ENCODE data around the gene CDX1. TPM values are rescaled to one million over a fixed set of nuclear protein-coding genes. Genes with fewer than 3 reads are reported as not detected.

Gene CDX1
- total and polyA plus RNA-seq, 2 experiments from 2014 or later, result 43.3 to 54.6 TPM

DNA sequence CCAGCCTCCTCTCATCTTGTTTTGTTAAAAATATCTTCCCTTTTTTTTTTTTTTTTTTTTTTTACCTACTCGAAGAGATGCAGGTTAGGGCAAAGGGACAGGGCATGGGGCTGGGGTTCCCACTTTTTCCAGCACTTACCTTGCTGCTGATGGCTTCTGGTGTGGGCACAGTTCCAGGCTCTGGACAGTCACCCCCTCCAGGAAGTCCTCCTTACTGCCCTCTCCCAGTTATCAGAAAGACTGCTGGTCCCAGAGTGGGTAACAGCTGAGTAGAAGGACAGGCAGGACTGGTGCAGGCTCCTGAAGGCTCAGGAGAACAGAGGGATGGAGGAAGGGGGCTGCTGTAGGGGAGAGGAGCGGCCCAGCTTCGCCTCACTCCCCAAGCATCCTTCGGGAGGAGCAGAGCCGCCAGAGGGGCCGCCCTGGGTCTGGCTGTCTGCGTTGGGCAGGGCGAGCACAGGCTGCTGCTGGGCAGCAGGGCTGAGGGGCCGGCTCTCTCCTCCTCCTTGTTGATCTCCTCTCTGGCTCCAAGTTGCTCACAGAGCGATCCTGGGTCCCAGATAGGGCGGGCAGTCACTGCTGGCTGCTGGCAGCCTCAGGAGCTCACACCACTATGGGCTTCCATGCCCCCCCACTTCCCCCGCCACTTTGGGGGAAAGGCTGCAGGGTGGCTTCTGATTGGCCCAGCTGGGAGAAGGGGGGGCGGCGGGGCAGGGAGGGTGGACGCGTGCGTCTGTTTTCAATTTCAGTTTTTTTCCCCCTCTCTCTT is 11.1 kb upstream of the CDX1 start, which contains the start of gene PDGFRB:
Gene PDGFRB, minus strand, starts transcription at position 588 of the 769 bp plus-strand sequence. CDS start 18,798 bp downstream, outside the sequence.
- Histone ChIP-seq H3K9me3 (ENCODE audit: low read depth) (no peaks in the 10 kb centered on the region), H3K27ac (peak within 1 kb of the TSS; percentile 97), H3K36me3 (replicated peaks; ENCODE audit: insufficient read depth, low read depth) (no peaks in the 10 kb centered on the region), H3K4me1 (ENCODE audit: insufficient read depth) (peaks cover 54% of the 10 kb centered on the region), H3K9me2 (replicated peaks; ENCODE audit: insufficient read depth) (no peaks in the 10 kb centered on the region), H3K4me2 (peak within 1 kb of the TSS; percentile 75), H4K20me1 (ENCODE audit: insufficient read depth, poor library complexity, severe bottlenecking) (peaks cover 3% of the 10 kb centered on the region), H3K79me2 (peaks cover 41% of the 10 kb centered on the region), H3K27me3 (no peaks in the 10 kb centered on the region), H2AFZ (no peak within 1 kb of the TSS), H3K4me3 (peak within 1 kb of the TSS; percentile 49)
- DNase-seq (ENCODE audit: low spot score), result peak; percentile 89
- 12% methylated on average over 11 of the region's 17 CpGs for WGBS (ENCODE audit: low lambda C conversion rate, missing lambda C conversion rate)
- TF ChIP-seq, protein P1, sequence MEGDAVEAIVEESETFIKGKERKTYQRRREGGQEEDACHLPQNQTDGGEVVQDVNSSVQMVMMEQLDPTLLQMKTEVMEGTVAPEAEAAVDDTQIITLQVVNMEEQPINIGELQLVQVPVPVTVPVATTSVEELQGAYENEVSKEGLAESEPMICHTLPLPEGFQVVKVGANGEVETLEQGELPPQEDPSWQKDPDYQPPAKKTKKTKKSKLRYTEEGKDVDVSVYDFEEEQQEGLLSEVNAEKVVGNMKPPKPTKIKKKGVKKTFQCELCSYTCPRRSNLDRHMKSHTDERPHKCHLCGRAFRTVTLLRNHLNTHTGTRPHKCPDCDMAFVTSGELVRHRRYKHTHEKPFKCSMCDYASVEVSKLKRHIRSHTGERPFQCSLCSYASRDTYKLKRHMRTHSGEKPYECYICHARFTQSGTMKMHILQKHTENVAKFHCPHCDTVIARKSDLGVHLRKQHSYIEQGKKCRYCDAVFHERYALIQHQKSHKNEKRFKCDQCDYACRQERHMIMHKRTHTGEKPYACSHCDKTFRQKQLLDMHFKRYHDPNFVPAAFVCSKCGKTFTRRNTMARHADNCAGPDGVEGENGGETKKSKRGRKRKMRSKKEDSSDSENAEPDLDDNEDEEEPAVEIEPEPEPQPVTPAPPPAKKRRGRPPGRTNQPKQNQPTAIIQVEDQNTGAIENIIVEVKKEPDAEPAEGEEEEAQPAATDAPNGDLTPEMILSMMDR (IDR thresholded peaks at IDR 0.05; ENCODE audit: poor library complexity), result no peak
- no peak for TF ChIP-seq EZH2 (IDR thresholded peaks at IDR 0.05; ENCODE audit: borderline replicate concordance)
- no peak for TF ChIP-seq EZH2phosphoT487 (IDR thresholded peaks at IDR 0.05; ENCODE audit: low read depth, severe bottlenecking, unreplicated experiment)

DNA sequence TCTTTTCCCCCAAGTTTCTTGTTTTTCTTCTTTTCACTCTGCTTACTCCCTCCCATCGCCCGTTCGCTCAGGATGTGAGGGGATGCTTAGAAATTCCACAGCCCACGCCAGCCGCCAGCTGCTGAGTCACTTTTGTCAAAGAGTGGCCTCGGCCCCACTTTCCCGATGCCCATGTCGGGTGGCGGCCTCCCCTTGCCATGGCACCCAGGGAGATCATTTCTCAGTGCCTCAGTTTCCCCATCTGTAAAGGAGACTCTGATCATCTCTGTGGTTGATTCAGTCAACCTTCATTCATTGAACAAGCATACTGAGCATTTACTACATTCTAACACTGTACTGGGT is 10.6 kb upstream of the CDX1 start:
- 29% methylated on average over 9 of the region's 9 CpGs for WGBS (ENCODE audit: low lambda C conversion rate, missing lambda C conversion rate)
- Histone ChIP-seq H3K4me1 (ENCODE audit: insufficient read depth) (peaks cover 55% of the 10 kb centered on the region), H4K20me1 (ENCODE audit: insufficient read depth, poor library complexity, severe bottlenecking) (peaks cover 3% of the 10 kb centered on the region), H2AFZ (no peak overlapping the region), H3K79me2 (peaks cover 35% of the 10 kb centered on the region), H3K9me2 (replicated peaks; ENCODE audit: insufficient read depth) (no peaks in the 10 kb centered on the region), H3K27me3 (no peaks in the 10 kb centered on the region), H3K4me3 (no peak overlapping the region), H3K27ac (peak overlapping the region; percentile 97), H3K36me3 (replicated peaks; ENCODE audit: insufficient read depth, low read depth) (no peaks in the 10 kb centered on the region), H3K9me3 (ENCODE audit: low read depth) (no peaks in the 10 kb centered on the region), H3K4me2 (peak overlapping the region; percentile 75)
- DNase-seq (ENCODE audit: low spot score), result no peak
- TF ChIP-seq EZH2 (IDR thresholded peaks at IDR 0.05; ENCODE audit: borderline replicate concordance) (no peak), EZH2phosphoT487 (IDR thresholded peaks at IDR 0.05; ENCODE audit: low read depth, severe bottlenecking, unreplicated experiment) (no peak)
- TF ChIP-seq, protein P1 (IDR thresholded peaks at IDR 0.05; ENCODE audit: poor library complexity), result no peak

DNA sequence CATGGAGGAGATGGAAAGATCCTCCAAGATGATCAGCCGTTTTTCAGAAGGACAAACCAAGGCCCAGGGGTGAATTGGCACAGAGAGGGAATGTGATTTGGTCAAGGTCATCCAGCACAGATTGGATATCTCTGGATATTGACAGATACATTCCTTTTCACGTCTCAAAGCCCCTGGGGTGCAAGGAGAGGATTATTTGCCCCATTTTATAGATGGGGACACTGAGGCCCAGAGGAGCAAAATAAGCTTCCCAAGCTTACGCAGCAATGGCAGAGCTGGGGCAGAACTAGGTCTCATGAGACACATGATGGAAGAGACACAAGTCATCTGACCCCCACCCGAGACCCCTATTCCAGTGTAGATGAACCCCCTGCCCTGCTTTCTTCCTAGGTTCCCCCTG is 10.0 kb upstream of the CDX1 start:
- Histone ChIP-seq H4K20me1 (ENCODE audit: insufficient read depth, poor library complexity, severe bottlenecking) (peaks cover 3% of the 10 kb centered on the region), H3K9me3 (ENCODE audit: low read depth) (no peaks in the 10 kb centered on the region), H3K36me3 (replicated peaks; ENCODE audit: insufficient read depth, low read depth) (no peaks in the 10 kb centered on the region), H3K9me2 (replicated peaks; ENCODE audit: insufficient read depth) (no peaks in the 10 kb centered on the region), H3K4me3 (no peak overlapping the region), H3K4me1 (ENCODE audit: insufficient read depth) (peaks cover 55% of the 10 kb centered on the region), H3K27ac (peak overlapping the region; percentile 97), H3K27me3 (no peaks in the 10 kb centered on the region), H3K4me2 (peak overlapping the region; percentile 75), H2AFZ (no peak overlapping the region), H3K79me2 (peaks cover 30% of the 10 kb centered on the region)
- DNase-seq (ENCODE audit: low spot score), result no peak
- TF ChIP-seq, protein P1 (IDR thresholded peaks at IDR 0.05; ENCODE audit: poor library complexity), result no peak
- TF ChIP-seq EZH2phosphoT487 (IDR thresholded peaks at IDR 0.05; ENCODE audit: low read depth, severe bottlenecking, unreplicated experiment) (no peak), EZH2 (IDR thresholded peaks at IDR 0.05; ENCODE audit: borderline replicate concordance) (no peak)
- 85% methylated on average over 4 of the region's 4 CpGs for WGBS (ENCODE audit: low lambda C conversion rate, missing lambda C conversion rate)

All from hepatocyte (in vitro differentiated cells).